ENCODE results near the gene CCL27. TPM values are rescaled to one million over a fixed set of nuclear protein-coding genes. Genes with fewer than 3 reads are reported as not detected.

The CCL27 gene
- total RNA-seq, 1 experiment from 2014 or later, result 0.68 TPM

- TF ChIP-seq NFE2L1 (CRISPR knock-in tag; IDR thresholded peaks at IDR 0.05), result peak; percentile 79
- no peak for TF ChIP-seq KAT7 (CRISPR knock-in tag; IDR thresholded peaks at IDR 0.05; ENCODE audit: borderline replicate concordance)
- no peak for TF ChIP-seq CTCF (IDR thresholded peaks at IDR 0.05)
- peak; percentile 87 for TF ChIP-seq MYBL2 (CRISPR knock-in tag; IDR thresholded peaks at IDR 0.05)
- peak; percentile 95 for TF ChIP-seq NFYB (CRISPR knock-in tag; conservative IDR thresholded peaks at IDR 0.05; ENCODE audit: low read depth)
- peak; percentile 100 for TF ChIP-seq USF1 (CRISPR knock-in tag; IDR thresholded peaks at IDR 0.05)
- peak; percentile 70 for TF ChIP-seq E2F5 (CRISPR knock-in tag; IDR thresholded peaks at IDR 0.05)
- TF ChIP-seq AR (CRISPR knock-in tag; IDR thresholded peaks at IDR 0.05), result no peak
- TF ChIP-seq NR3C1 (CRISPR knock-in tag; conservative IDR thresholded peaks at IDR 0.05; ENCODE audit: low read depth), result no peak
- no peak for TF ChIP-seq ERG (CRISPR knock-in tag; IDR thresholded peaks at IDR 0.05)
- TF ChIP-seq ZNF425 (CRISPR knock-in tag; conservative IDR thresholded peaks at IDR 0.05), result no peak
- no peak for TF ChIP-seq EMX1 (CRISPR knock-in tag; IDR thresholded peaks at IDR 0.05)
- no peak for TF ChIP-seq RORB (CRISPR knock-in tag; IDR thresholded peaks at IDR 0.05)
- TF ChIP-seq GRHL2 (CRISPR knock-in tag; IDR thresholded peaks at IDR 0.05; ENCODE audit: insufficient replicate concordance, severe bottlenecking), result no peak
- TF ChIP-seq ZNF532 (CRISPR knock-in tag; IDR thresholded peaks at IDR 0.05; ENCODE audit: borderline replicate concordance), result no peak
- TF ChIP-seq ZBTB43 (CRISPR knock-in tag; IDR thresholded peaks at IDR 0.05), result no peak; the same call in 1 of the 2 replicates
- TF ChIP-seq CBFB (CRISPR knock-in tag; IDR thresholded peaks at IDR 0.05; ENCODE audit: low read depth), result peak; percentile 79; the same call in 1 of the 2 replicates
- no peak for TF ChIP-seq MXD4 (CRISPR knock-in tag; IDR thresholded peaks at IDR 0.05; ENCODE audit: borderline replicate concordance)
- TF ChIP-seq ZMAT4 (CRISPR knock-in tag; IDR thresholded peaks at IDR 0.05), result no peak
- TF ChIP-seq E2F4 (CRISPR knock-in tag; IDR thresholded peaks at IDR 0.05; ENCODE audit: borderline replicate concordance, low read depth), result no peak
These were observed 16.0 kb downstream of the CCL27 start, which contains the start of gene GALT (continued) for GRCh38 chr9:34646211-34647083.
